Gastrocnemius medialis (tissue), 4 donors: ENCODE data around the gene UNC5C.

ENCODE experiments used
- POLR2A ChIP-seq, 2 donors: fragments of 450-650 bp; IDR thresholded peaks; one replicate each; pipeline ENCODE4 v1.6.1; 2017; ENCODE audit warnings: antibody characterized with exemption in 2 of 2, mild to moderate bottlenecking in 2 of 2, moderate library complexity in 2 of 2
- TF ChIP-seq, protein P1 (sequence below), 5 experiments: fragments of 450-650 bp in 3 of 5; fragments of 200-600 bp in 2 of 5; sonication (generic) in 2 of 5; IDR thresholded peaks in 4 of 5; conservative IDR thresholded peaks in 1 of 5; 1 replicate in 4 of 5; 2 replicates in 1 of 5; pipeline ENCODE4 v1.5.1; 2016 to 2019; ENCODE audit warnings: antibody characterized with exemption in 5 of 5, mild to moderate bottlenecking in 3 of 5, moderate library complexity in 3 of 5

DNA sequence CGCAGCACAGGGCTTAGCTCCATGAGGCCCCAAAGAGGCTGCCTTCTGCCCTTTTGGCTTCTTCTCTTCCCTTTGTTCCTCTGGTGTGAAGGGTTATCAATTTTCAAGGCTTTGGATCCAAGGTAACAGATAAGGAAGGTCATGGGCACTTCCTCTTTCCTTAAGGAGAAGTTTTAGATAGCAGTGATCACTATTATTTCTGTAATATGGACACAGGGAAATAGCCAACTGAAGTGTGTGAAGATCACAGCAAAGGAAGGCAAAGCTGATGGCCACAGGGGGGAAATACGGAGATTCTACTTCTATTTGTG lies 366.8 kb downstream of the UNC5C start:
- TF ChIP-seq POLR2A (IDR thresholded peaks at IDR 0.05) = no peak
- TF ChIP-seq, protein P1, sequence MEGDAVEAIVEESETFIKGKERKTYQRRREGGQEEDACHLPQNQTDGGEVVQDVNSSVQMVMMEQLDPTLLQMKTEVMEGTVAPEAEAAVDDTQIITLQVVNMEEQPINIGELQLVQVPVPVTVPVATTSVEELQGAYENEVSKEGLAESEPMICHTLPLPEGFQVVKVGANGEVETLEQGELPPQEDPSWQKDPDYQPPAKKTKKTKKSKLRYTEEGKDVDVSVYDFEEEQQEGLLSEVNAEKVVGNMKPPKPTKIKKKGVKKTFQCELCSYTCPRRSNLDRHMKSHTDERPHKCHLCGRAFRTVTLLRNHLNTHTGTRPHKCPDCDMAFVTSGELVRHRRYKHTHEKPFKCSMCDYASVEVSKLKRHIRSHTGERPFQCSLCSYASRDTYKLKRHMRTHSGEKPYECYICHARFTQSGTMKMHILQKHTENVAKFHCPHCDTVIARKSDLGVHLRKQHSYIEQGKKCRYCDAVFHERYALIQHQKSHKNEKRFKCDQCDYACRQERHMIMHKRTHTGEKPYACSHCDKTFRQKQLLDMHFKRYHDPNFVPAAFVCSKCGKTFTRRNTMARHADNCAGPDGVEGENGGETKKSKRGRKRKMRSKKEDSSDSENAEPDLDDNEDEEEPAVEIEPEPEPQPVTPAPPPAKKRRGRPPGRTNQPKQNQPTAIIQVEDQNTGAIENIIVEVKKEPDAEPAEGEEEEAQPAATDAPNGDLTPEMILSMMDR (IDR thresholded peaks at IDR 0.05 in 4 of 5, conservative IDR thresholded peaks at IDR 0.05 in 1 of 5) = no peak
